C4-2B (cell line): ENCODE results near the gene GPHN.

Source experiments
- H3K27ac ChIP-seq: fragments of 450-650 bp; 2 replicates; pipeline ENCODE4 v1.5.1; 2017
- CTCF ChIP-seq: fragments of 450-650 bp; conservative IDR thresholded peaks from 2 replicates; pipeline ENCODE4 v1.5.1; 2017; ENCODE audit warnings: mild to moderate bottlenecking
- ZFX ChIP-seq: fragments of 450-650 bp; IDR thresholded peaks from 2 replicates; pipeline ENCODE4 v1.6.1; 2017

Gene GPHN

GRCh38 chr14:66641861-66642635 is 134.1 kb downstream of the GPHN start:
- TF ChIP-seq CTCF (no peak), ZFX (no peak)

DNA sequence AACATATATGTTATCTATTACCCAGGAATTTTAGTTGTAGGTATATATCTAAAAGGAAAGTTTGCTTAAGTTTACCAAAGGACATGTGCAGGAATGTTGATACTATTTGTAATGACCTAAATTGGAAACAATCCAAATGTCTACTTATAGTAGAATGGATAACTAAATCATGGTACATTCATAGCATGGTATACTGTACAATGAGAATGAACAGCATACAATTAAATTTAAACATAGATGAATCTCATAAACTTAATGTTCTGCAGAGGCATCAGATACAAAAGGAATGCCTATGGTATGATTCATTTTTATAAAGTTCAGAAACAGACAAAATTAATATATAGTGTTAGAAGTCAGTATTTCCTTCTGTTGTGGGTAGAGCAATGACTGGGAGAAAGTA is 135.4 kb downstream of the GPHN start:
- no peak overlapping the region for H3K27ac ChIP-seq
- TF ChIP-seq ZFX (no peak), CTCF (no peak)

More at GRCh38 chr14:66641861-66642635, 134.1 kb downstream of the GPHN start:
- H3K27ac ChIP-seq, result no peak overlapping the region

- TF ChIP-seq CTCF, result no peak
- no peak for TF ChIP-seq ZFX
- H3K27ac ChIP-seq, result no peak overlapping the region
Measured at GRCh38 chr14:66645716-66646115, 137.8 kb downstream of the GPHN start.

- TF ChIP-seq ZFX, result no peak
- no peak for TF ChIP-seq CTCF
- no peak overlapping the region for H3K27ac ChIP-seq
Measured at GRCh38 chr14:66649498-66649897, 141.6 kb downstream of the GPHN start.

- H3K27ac ChIP-seq, result no peak overlapping the region
- TF ChIP-seq CTCF (no peak), ZFX (no peak)
Measured at GRCh38 chr14:66650491-66650911, 142.6 kb downstream of the GPHN start.

GRCh38 chr14:66651536-66652220 is 143.7 kb downstream of the GPHN start:
- H3K27ac ChIP-seq, result no peak overlapping the region
- TF ChIP-seq ZFX (no peak), CTCF (no peak)

- no peak overlapping the region for H3K27ac ChIP-seq
Measured at GRCh38 chr14:66652525-66653106, 144.7 kb downstream of the GPHN start.

More at GRCh38 chr14:66652525-66653106, 144.7 kb downstream of the GPHN start:
- TF ChIP-seq ZFX (no peak), CTCF (no peak)
